Activated CD4-positive, alpha-beta T cell treated with anti-CD3 and anti-CD28 coated beads, Interleukin-2, amount 50 U/mL, for 4 hours (primary cell): ENCODE data around the gene CCDC12.

Experiments
- DNase-seq, 2 experiments: peaks; one replicate each; pipeline ENCODE4 v3.0.0-alpha.2; 2020

The CCDC12 gene

GRCh38 chr3:46976326-46977190 is at the start of gene CCDC12:
CCDC12 (minus strand) TSS chr3:46976745; CDS start chr3:46976732, 13 bp downstream.
- DNase-seq = peak; percentile 89 to 91

DNA sequence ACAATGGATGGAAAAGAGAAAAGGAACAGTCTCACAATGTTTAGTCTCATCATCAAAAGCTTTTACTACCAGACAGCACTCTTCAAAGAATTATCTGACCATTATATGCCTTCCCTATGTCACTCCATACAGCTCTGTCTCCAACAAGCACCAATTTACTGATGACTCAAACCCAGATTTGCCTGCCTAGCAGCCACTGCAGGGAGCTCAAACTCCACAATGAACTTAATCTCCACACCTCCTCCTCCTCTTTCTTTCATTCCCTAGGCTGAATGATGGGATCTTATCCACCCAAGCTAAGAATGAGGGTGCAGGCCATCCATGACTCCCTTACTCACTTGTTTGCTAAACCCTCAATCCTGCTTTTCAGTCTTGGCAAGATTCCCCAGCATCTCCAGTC is 48.4 kb upstream of the CCDC12 start:
- no peak for DNase-seq

GRCh38 chr3:47022641-47023071 is 46.1 kb upstream of the CCDC12 start:
- no peak for DNase-seq

GRCh38 chr3:47020311-47020710 is 43.8 kb upstream of the CCDC12 start:
- no peak for DNase-seq

DNA sequence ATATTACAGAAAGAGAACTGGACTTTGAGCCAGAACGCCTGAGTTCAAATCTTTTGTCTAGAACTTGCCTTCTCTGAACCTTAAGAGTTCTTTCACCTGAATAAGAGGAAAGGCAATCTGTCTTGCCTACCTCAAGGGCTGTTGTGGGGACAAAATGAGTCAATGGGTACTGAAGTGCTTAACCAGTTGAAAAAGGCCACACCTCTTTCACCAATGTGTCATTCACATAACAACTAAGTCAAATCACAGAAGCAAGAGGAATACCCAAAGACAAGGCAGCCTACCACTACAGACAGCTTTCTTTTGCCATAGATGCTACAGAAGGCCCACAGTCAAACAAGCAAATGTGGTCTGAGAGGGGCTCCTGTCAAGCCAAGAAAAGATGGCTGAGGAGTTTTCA is 42.7 kb upstream of the CCDC12 start:
- no peak for DNase-seq

DNA sequence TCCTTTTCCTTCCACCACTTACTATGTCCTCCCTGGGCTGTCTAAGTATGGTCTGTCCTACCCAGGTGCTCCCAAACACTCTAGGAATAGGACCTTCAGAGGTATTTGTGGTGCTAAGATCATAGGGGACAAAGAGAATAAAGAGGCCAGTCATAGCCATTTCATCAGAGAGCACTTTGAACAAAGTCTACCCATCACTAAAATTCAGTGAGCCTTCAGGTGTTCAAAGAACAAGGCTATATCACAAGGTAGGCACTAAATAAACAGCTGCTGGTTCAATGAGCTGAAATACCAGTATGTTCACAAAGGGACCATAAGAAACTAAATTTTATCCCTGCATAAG is 41.7 kb upstream of the CCDC12 start:
- no peak for DNase-seq

GRCh38 chr3:47017504-47018268 is 41.1 kb upstream of the CCDC12 start:
- no peak for DNase-seq

DNA sequence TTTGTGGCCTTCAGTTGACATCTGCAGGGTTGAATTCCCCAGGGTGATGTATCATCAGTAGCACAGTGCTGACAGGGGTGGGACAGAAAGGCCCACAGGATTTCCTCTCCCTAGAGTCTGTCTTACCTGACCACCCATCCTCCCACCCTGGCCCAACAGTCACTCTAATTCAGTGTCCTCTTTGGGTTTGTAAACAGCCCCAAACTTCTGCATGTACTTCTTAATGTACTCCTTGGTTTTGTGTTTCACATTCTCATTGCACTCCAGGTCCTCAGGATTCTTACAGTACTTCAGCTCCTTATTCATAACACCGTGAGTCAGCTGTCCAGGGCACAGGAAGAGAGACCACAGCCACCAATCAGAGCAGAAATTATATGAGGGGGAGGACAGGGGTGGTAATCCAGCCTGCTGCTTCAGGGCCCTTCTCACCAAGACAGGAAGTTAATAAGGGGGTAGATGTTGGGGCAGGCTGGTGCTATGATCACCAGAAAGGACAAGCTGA is 40.4 kb upstream of the CCDC12 start:
- no peak for DNase-seq

GRCh38 chr3:47016086-47016933 is 39.8 kb upstream of the CCDC12 start:
- no peak for DNase-seq

DNA sequence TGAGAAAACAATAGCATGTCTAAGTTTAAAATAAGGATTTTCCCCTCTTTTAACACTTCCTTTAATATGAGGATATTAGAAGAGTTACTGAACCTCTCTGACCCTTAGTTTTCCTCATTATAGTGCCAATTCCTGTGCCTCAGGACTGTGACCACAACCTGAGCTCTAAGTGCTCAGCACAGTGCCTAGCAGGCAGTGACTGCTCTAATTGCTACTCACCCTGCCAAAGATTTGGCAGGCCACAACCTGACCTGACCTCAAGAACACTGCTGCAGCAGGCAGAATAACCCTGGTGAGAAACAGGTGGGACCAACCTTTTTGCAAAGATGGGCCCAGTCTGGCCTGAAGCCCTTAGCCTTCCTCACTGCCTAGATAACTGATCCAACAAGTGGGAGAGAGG is 38.6 kb upstream of the CCDC12 start:
- no peak for DNase-seq

DNA sequence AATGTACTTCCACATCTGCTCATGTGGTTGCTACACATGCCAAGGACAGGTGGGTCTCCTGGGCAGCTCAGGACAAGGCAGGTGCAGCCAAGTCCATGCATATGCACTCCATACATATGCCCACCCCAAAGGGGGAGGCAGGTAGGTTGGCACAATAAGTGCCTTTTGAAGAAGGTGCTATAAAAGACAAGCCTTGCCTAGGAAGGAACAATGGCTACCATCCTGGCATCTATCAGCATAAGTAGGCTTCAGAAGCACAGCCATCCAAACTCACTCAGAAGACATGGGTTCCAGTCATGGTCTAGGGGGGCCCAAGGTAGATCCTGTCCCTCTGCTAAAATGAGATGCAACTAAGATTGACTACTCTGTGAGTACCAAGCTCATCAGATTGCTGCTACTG is 37.5 kb upstream of the CCDC12 start:
- DNase-seq = no peak

DNA sequence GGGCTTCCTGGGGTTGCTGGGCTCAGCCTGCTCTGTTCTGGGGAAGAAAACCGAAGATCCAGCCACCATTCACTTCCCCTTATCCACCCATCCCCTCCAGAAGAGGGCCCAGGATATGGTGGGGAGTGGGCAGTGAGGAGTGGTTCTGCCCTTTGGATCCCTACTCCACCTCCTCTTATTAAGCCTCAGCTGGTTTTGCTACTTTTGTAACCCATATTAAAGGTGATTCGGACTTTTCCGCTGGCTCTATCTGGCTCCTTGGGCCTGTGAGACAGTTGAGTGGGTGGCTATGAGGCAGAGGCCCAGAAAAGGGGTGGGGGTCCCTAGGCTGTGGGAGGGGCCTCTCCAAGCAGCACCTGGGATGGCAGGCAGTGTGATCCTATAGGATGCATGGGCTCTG is 36.7 kb upstream of the CCDC12 start:
- DNase-seq = no peak

GRCh38 chr3:47012342-47013230 is 36.0 kb upstream of the CCDC12 start:
- DNase-seq = no peak

DNA sequence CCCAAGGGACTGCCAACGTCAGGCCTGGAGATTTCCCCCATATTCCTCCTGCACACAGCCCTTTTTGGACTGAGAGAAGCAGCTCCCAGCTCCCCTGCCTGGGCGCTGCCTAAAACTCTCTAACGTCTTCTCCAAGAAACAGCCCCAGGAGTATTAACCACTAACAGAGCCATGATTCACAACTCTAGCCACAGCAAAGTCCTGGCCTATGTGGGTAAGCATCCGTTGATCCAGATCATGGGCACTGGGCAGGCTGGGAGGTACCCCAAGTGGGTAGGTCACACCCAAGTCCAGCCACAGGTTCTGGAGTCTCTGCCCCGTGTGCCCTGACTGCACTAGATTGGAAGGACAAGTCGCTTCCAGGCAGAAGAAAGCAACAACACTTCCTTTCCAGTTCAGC is 34.8 kb upstream of the CCDC12 start:
- no peak for DNase-seq

GRCh38 chr3:47010910-47011309 is 34.4 kb upstream of the CCDC12 start:
- no peak for DNase-seq

DNA sequence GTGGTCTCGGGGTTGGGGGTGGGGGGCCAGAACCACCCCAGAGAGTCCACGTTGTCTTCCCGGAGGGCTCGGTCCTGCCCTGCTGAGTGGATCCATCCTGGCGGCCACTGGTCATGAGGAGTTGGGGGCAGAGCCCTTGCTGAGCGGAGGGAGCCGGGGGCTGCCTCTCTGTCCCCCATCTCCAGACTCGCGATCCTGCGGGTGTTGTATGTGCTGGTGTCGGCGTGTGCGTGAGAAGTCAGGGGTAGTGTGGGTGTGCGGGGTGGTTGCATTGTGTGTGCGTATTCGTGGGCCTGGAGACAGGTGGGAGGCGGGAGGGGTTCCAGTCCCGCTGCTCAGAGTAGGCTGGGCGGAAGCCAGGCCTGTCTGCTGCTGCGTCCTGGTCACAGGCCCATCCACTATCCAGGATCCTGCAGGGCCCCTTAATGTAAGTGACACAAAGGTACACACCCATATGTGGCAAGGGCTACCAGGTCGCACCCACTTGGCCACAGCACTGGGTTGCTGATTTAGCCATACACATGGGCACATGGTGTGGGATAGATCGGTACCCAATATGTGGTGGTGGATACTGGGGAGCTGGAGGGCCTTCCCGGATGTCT is 33.7 kb upstream of the CCDC12 start:
- no peak for DNase-seq

DNA sequence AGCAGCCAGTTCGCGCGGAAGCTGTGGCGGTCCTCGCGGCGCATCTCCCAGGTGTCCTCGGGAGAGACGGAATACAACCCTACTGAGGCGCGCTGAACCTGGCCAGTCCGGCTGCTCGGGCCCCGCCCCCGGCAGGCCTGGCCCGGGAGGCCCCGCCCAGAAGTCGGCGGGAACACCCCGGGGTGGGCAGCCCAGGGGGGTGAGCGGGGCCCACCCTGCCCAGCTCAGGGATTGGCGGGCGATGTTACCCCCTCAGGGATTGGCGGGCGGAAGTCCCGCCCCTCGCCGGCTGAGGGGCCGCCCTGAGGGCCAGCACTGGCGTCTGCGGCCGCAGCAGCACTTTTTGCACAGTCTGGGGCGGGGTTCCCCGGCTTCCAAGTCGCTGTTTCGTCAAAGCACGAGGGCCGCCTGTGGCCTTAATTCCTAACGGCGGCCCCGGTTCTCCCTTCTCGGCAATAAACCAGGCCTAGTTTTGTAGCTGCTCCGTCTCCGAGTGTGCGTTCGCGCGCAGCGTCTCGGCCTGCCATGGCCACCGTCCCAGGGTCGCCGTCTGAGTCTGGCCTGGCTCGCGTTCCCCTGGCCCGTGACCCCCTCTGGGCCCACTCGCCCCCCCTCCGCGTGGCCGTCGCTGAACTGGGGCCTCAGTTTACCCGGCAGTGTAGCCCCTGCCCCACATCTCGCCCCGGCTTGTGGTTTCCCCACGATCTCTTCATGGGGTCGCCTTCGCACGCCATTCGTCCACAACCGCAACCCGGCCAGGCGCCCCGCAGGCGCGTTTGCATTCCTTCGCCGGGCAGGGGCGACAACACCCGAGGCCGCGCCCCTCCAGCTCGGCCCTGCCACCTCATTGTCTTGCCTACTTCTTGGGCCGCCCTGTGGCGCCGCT is 32.9 kb upstream of the CCDC12 start:
- DNase-seq = peak; percentile 18 to 29

- DNase-seq = no peak
Observed at GRCh38 chr3:47008851-47009224, 32.3 kb upstream of the CCDC12 start.

GRCh38 chr3:47008234-47008796 is 31.8 kb upstream of the CCDC12 start:
- no peak for DNase-seq
